ENCODE measurements around the gene DMXL2.

DNA sequence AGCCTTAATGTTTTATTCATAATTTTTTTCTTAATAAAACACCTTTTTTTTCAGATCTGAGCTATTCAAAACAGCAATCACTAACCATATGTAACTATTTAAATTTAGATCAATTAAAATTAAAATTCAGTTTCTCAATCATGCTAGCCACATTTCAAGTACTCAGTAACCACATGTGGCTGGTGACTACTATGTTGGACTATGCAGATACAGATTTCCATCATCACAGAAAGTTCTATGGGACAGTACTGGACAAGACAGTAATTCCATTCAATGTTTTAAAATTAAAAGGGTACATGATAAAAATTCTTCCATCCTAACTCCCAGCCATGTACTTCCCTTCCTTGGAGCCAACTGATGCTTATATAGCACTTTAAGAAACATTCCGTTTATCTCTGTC lies 161.8 kb downstream of the DMXL2 start:
- TF ChIP-seq, protein P1, sequence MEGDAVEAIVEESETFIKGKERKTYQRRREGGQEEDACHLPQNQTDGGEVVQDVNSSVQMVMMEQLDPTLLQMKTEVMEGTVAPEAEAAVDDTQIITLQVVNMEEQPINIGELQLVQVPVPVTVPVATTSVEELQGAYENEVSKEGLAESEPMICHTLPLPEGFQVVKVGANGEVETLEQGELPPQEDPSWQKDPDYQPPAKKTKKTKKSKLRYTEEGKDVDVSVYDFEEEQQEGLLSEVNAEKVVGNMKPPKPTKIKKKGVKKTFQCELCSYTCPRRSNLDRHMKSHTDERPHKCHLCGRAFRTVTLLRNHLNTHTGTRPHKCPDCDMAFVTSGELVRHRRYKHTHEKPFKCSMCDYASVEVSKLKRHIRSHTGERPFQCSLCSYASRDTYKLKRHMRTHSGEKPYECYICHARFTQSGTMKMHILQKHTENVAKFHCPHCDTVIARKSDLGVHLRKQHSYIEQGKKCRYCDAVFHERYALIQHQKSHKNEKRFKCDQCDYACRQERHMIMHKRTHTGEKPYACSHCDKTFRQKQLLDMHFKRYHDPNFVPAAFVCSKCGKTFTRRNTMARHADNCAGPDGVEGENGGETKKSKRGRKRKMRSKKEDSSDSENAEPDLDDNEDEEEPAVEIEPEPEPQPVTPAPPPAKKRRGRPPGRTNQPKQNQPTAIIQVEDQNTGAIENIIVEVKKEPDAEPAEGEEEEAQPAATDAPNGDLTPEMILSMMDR (conservative IDR thresholded peaks at IDR 0.05) = no peak
- TF ChIP-seq EZH2 (IDR thresholded peaks at IDR 0.05; ENCODE audit: low read depth) = no peak
